Mesendoderm (in vitro differentiated cells): Measurements from ENCODE around the gene SPINK6.

Source experiments
- DNase-seq: peaks from one replicate; pipeline ENCODE4 v3.0.0; 2013
- H2AK5ac ChIP-seq: 2 replicates; pipeline ENCODE4 v1.6.1; 2013; ENCODE audit warnings: low read length, inconsistent platforms
- H2BK120ac ChIP-seq: 2 replicates; pipeline ENCODE4 v1.6.1; 2013; ENCODE audit warnings: low read depth, mild to moderate bottlenecking, low read length, moderate library complexity, mixed read lengths
- H2BK15ac ChIP-seq: replicated peaks from 2 replicates; pipeline ENCODE4 v1.6.1; 2013; ENCODE audit warnings: low read depth, mild to moderate bottlenecking, moderate library complexity
- H2BK5ac ChIP-seq: 2 replicates; pipeline ENCODE4 v1.6.1; 2013; ENCODE audit warnings: low read length, inconsistent platforms
- H3K18ac ChIP-seq: 2 replicates; pipeline ENCODE4 v1.6.1; 2013; ENCODE audit warnings: mild to moderate bottlenecking, low read length, mixed read lengths
- H3K23ac ChIP-seq: one replicate; pipeline ENCODE4 v1.6.1; 2013; ENCODE audit warnings: low read length
- H3K27ac ChIP-seq: 2 replicates; pipeline ENCODE4 v1.5.1; 2013; ENCODE audit warnings: low read depth, mild to moderate bottlenecking, inconsistent platforms, low read length, moderate library complexity
- H3K27me3 ChIP-seq: 2 replicates; pipeline ENCODE4 v1.6.1; 2013; ENCODE audit warnings: low read length, control low read depth, mild to moderate bottlenecking, inconsistent platforms; ENCODE audit not compliant: insufficient read depth, poor library complexity
- H3K36me3 ChIP-seq: 2 replicates; pipeline ENCODE4 v1.6.1; 2013; ENCODE audit warnings: low read length, inconsistent platforms; ENCODE audit not compliant: control insufficient read depth, insufficient read depth
- H3K4ac ChIP-seq: one replicate; pipeline ENCODE4 v1.6.1; 2013; ENCODE audit warnings: low read depth, mild to moderate bottlenecking, low read length, moderate library complexity
- H3K4me1 ChIP-seq: 2 replicates; pipeline ENCODE4 v1.6.1; 2013; ENCODE audit warnings: low read depth, low read length, inconsistent platforms; ENCODE audit not compliant: control insufficient read depth
- H3K4me2 ChIP-seq: 2 replicates; pipeline ENCODE4 v1.6.1; 2013; ENCODE audit warnings: low read length
- H3K4me3 ChIP-seq: 2 replicates; pipeline ENCODE4 v1.5.1; 2013; ENCODE audit warnings: mild to moderate bottlenecking, low read length
- H3K56ac ChIP-seq: one replicate; pipeline ENCODE4 v1.6.1; 2013; ENCODE audit warnings: low read length
- H3K79me1 ChIP-seq: 2 replicates; pipeline ENCODE4 v1.6.1; 2013; ENCODE audit warnings: low read length, inconsistent platforms
- H3K79me2 ChIP-seq: 2 replicates; pipeline ENCODE4 v1.6.1; 2013; ENCODE audit warnings: mild to moderate bottlenecking, low read length; ENCODE audit not compliant: control insufficient read depth, insufficient read depth
- H3K9ac ChIP-seq: 2 replicates; pipeline ENCODE4 v1.6.1; 2013; ENCODE audit warnings: low read length, inconsistent platforms
- H4K5ac ChIP-seq: one replicate; pipeline ENCODE4 v1.6.1; 2013; ENCODE audit warnings: low read length
- H4K8ac ChIP-seq: one replicate; pipeline ENCODE4 v1.6.1; 2013; ENCODE audit warnings: low read depth, mild to moderate bottlenecking, control low read depth, low read length, moderate library complexity
- WGBS: extraction: QIAGEN DNeasy Blood & Tissue Kit; methylation state at CpG from one replicate; pipeline ENCODE4 v1.1.7; 2013; ENCODE audit warnings: low lambda C conversion rate, missing lambda C conversion rate; ENCODE audit not compliant: insufficient coverage; ENCODE audit errors: extremely low coverage; 5-methylcytosine and 5-hydroxymethylcytosine counted together

SPINK6 gene

GRCh38 chr5:148186248-148187003, 16.4 kb upstream of the SPINK6 start:
- no peaks in the 10 kb centered on the region for H3K27me3 ChIP-seq
- H2AK5ac ChIP-seq, result no peak overlapping the region
- H3K4me3 ChIP-seq, result no peak overlapping the region
- no peak overlapping the region for H3K27ac ChIP-seq
- H3K4me1 ChIP-seq, result no peaks in the 10 kb centered on the region
- H4K8ac ChIP-seq, result no peak overlapping the region
- H3K23ac ChIP-seq, result no peak overlapping the region
- H2BK15ac ChIP-seq, result no peak overlapping the region
- H3K79me1 ChIP-seq, result no peaks in the 10 kb centered on the region
- H3K18ac ChIP-seq, result no peak overlapping the region
- no peaks in the 10 kb centered on the region for H3K79me2 ChIP-seq
- H3K9ac ChIP-seq, result no peak overlapping the region
- no peak overlapping the region for H4K5ac ChIP-seq
- H3K4me2 ChIP-seq, result no peak overlapping the region
- H2BK120ac ChIP-seq, result no peak overlapping the region
- no peak for DNase-seq
- no peak overlapping the region for H3K4ac ChIP-seq
- no peak overlapping the region for H3K56ac ChIP-seq
- H3K36me3 ChIP-seq, result no peaks in the 10 kb centered on the region
- WGBS, result no CpG with 5 or more reads among the region's 3 CpGs
- H2BK5ac ChIP-seq, result no peak overlapping the region

GRCh38 chr5:148191010-148191409, 11.8 kb upstream of the SPINK6 start:
- Histone ChIP-seq H3K18ac (no peak overlapping the region), H3K4me3 (no peak overlapping the region), H4K8ac (no peak overlapping the region), H2BK15ac (no peak overlapping the region), H4K5ac (no peak overlapping the region), H3K4me2 (no peak overlapping the region), H3K23ac (no peak overlapping the region), H3K79me2 (no peaks in the 10 kb centered on the region), H3K27me3 (no peaks in the 10 kb centered on the region), H3K56ac (no peak overlapping the region), H3K9ac (no peak overlapping the region), H3K4ac (no peak overlapping the region), H2BK5ac (no peak overlapping the region), H3K27ac (no peak overlapping the region), H3K79me1 (no peaks in the 10 kb centered on the region), H2AK5ac (no peak overlapping the region), H2BK120ac (no peak overlapping the region), H3K36me3 (no peaks in the 10 kb centered on the region), H3K4me1 (no peaks in the 10 kb centered on the region)
- DNase-seq, result no peak
- no CpG with 5 or more reads among the region's 1 CpG for WGBS

- H3K36me3 ChIP-seq, result no peaks in the 10 kb centered on the region
- H3K79me2 ChIP-seq, result no peaks in the 10 kb centered on the region
- no peaks in the 10 kb centered on the region for H3K27me3 ChIP-seq
- H2BK15ac ChIP-seq, result no peak overlapping the region
- H3K4ac ChIP-seq, result no peak overlapping the region
- H3K79me1 ChIP-seq, result no peaks in the 10 kb centered on the region
- no CpG with 5 or more reads among the region's 1 CpG for WGBS
- no peak overlapping the region for H3K56ac ChIP-seq
- no peak overlapping the region for H3K18ac ChIP-seq
- H4K5ac ChIP-seq, result no peak overlapping the region
- no peak overlapping the region for H3K4me2 ChIP-seq
- no peak overlapping the region for H3K23ac ChIP-seq
- H3K4me3 ChIP-seq, result no peak overlapping the region
- H3K27ac ChIP-seq, result no peak overlapping the region
- no peak for DNase-seq
- H4K8ac ChIP-seq, result no peak overlapping the region
- no peaks in the 10 kb centered on the region for H3K4me1 ChIP-seq
- no peak overlapping the region for H2AK5ac ChIP-seq
- no peak overlapping the region for H2BK120ac ChIP-seq
- no peak overlapping the region for H2BK5ac ChIP-seq
- no peak overlapping the region for H3K9ac ChIP-seq
Observed at GRCh38 chr5:148193202-148193601, 9.6 kb upstream of the SPINK6 start.

DNA sequence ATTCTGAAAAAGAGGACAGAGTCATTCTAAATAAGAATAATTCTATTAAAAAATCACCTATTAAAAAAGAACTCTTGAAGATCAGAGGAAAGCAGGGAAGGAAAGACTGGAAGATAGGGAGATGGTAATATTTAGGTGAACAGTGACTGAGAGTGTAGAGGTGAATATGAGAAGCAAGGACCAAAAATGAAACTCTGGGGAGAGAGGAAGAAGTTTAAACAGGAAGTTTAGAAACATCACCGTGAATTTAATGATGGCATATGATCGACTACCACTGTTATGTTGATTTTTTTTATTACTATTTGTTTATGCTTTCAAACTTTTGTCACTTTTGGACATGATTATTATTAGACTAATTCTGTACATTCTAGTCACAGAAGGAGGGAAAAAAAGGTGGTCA, 1.7 kb upstream of the SPINK6 start:
- no peaks in the 10 kb centered on the region for H3K79me1 ChIP-seq
- H3K9ac ChIP-seq, result no peak overlapping the region
- H3K4ac ChIP-seq, result no peak overlapping the region
- H3K4me2 ChIP-seq, result no peak overlapping the region
- WGBS, result no CpG with 5 or more reads among the region's 2 CpGs
- no peak overlapping the region for H2BK15ac ChIP-seq
- no peak overlapping the region for H4K5ac ChIP-seq
- no peak overlapping the region for H3K27ac ChIP-seq
- no peak overlapping the region for H3K4me3 ChIP-seq
- no peak overlapping the region for H2BK120ac ChIP-seq
- no peak for DNase-seq
- H3K36me3 ChIP-seq, result no peaks in the 10 kb centered on the region
- no peak overlapping the region for H3K18ac ChIP-seq
- no peak overlapping the region for H2AK5ac ChIP-seq
- no peak overlapping the region for H2BK5ac ChIP-seq
- no peaks in the 10 kb centered on the region for H3K4me1 ChIP-seq
- H3K27me3 ChIP-seq, result no peaks in the 10 kb centered on the region
- no peak overlapping the region for H3K23ac ChIP-seq
- no peak overlapping the region for H3K56ac ChIP-seq
- H3K79me2 ChIP-seq, result no peaks in the 10 kb centered on the region
- no peak overlapping the region for H4K8ac ChIP-seq

GRCh38 chr5:148205044-148205806, 2.4 kb downstream of the SPINK6 start:
- no peak overlapping the region for H3K56ac ChIP-seq
- H3K9ac ChIP-seq, result no peak overlapping the region
- no peak overlapping the region for H2BK5ac ChIP-seq
- H2AK5ac ChIP-seq, result no peak overlapping the region
- H3K4me3 ChIP-seq, result no peak overlapping the region
- no peak overlapping the region for H2BK120ac ChIP-seq
- no peaks in the 10 kb centered on the region for H3K27me3 ChIP-seq
- no peak for DNase-seq
- no peak overlapping the region for H3K4ac ChIP-seq
- H2BK15ac ChIP-seq, result no peak overlapping the region
- H3K23ac ChIP-seq, result no peak overlapping the region
- WGBS, result no CpG with 5 or more reads among the region's 4 CpGs
- no peak overlapping the region for H4K5ac ChIP-seq
- no peaks in the 10 kb centered on the region for H3K36me3 ChIP-seq
- no peaks in the 10 kb centered on the region for H3K79me2 ChIP-seq
- H3K79me1 ChIP-seq, result no peaks in the 10 kb centered on the region
- no peak overlapping the region for H3K18ac ChIP-seq
- H3K4me2 ChIP-seq, result no peak overlapping the region
- no peak overlapping the region for H3K27ac ChIP-seq
- no peak overlapping the region for H4K8ac ChIP-seq
- no peaks in the 10 kb centered on the region for H3K4me1 ChIP-seq
